Dendritic cell treated with granulocyte-macrophage colony-stimulating factor and Interleukin-4, amounts not matched to agents 40 ng/mL and 50 ng/mL, for 4 days (primary cell): ENCODE results near the gene EHD1.
A peak's percentile ranks its signal among the peaks of the same experiment; 100 is the strongest.

Experiments
- H3K27ac Mint-ChIP-seq: one replicate; pipeline ENCODE4 v1.8.0; 2022; ENCODE audit warnings: mild to moderate bottlenecking, mixed read lengths
- H3K27me3 Mint-ChIP-seq: one replicate; pipeline ENCODE4 v1.8.0; 2022; ENCODE audit warnings: mild to moderate bottlenecking, mixed read lengths
- H3K36me3 Mint-ChIP-seq: one replicate; pipeline ENCODE4 v1.8.0; 2022; ENCODE audit warnings: low read depth, mixed read lengths
- H3K4me1 Mint-ChIP-seq: one replicate; pipeline ENCODE4 v1.8.0; 2022; ENCODE audit warnings: low read depth, mixed read lengths
- H3K4me3 Mint-ChIP-seq: one replicate; pipeline ENCODE4 v1.8.0; 2022; ENCODE audit warnings: mild to moderate bottlenecking, moderate library complexity, mixed read lengths
- H3K9me3 Mint-ChIP-seq: one replicate; pipeline ENCODE4 v1.8.0; 2022; ENCODE audit warnings: mixed read lengths
- intact Hi-C: fragments of 100-400 bp; cut with micrococcal nuclease; formaldehyde crosslinking; loops from one replicate; pipeline ENCODE4 v1.15.0; 2022

Gene EHD1

GRCh38 chr11:64803846-64804345, 74.5 kb downstream of the EHD1 start:
- intact Hi-C loops = loop anchor here (1.0 kb wide), 1 partner anchor 26 kb away; the partner anchor contains the start of gene SF1
- Mint-ChIP-seq H3K36me3 (peaks cover 57% of the 10 kb centered on the region), H3K27ac (peak overlapping the region; percentile 77), H3K9me3 (no peaks in the 10 kb centered on the region), H3K4me3 (peak overlapping the region; percentile 77), H3K4me1 (peaks cover 39% of the 10 kb centered on the region), H3K27me3 (no peaks in the 10 kb centered on the region)

DNA sequence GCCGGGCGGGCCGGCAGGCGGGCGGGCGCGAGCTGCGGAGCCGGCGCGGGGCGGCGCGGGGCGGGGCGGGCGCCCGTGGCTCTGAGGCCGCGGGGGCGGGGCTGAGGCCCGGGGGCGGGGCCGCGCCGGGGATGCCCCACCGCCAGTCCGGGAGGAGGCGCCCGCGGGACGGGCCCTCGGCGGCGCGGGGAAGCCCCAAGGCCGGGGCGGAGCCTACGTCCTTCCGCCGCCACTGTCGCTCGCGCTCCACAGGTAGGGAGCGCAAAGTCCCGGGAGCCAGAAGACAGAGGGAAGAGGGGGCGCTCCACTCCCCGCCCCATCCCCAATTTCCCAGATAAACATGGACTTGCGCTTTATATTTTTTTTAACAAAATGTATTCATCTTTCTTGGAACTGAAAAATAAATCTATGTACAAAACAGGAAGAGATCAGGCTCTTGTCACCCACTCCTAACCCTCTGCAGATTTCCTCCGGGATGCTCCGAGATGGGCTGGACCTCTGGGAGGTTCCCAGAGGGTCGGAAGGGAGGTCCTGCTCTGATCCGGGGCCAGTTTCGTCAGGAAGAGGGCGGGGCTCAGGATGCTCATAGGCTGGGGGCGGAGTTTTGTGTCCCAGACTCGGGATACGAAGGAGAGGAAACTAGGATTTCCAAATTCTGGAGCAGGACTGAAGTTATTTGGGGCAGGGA, 75.1 kb downstream of the EHD1 start, which contains the start of gene MAP4K2:
Gene MAP4K2 (minus strand): TSS at position 57 of the 688 bp plus-strand sequence. CDS start 65 bp downstream, outside the sequence.
- intact Hi-C loops = loop anchor here (1.0 kb wide), 1 partner anchor 25 kb away; the partner anchor contains the start of gene SF1
- Mint-ChIP-seq H3K36me3 (peaks cover 59% of the 10 kb centered on the region), H3K9me3 (no peaks in the 10 kb centered on the region), H3K4me1 (peaks cover 41% of the 10 kb centered on the region), H3K27me3 (no peaks in the 10 kb centered on the region), H3K27ac (peak within 1 kb of the TSS; percentile 77), H3K4me3 (peak within 1 kb of the TSS; percentile 77)

DNA sequence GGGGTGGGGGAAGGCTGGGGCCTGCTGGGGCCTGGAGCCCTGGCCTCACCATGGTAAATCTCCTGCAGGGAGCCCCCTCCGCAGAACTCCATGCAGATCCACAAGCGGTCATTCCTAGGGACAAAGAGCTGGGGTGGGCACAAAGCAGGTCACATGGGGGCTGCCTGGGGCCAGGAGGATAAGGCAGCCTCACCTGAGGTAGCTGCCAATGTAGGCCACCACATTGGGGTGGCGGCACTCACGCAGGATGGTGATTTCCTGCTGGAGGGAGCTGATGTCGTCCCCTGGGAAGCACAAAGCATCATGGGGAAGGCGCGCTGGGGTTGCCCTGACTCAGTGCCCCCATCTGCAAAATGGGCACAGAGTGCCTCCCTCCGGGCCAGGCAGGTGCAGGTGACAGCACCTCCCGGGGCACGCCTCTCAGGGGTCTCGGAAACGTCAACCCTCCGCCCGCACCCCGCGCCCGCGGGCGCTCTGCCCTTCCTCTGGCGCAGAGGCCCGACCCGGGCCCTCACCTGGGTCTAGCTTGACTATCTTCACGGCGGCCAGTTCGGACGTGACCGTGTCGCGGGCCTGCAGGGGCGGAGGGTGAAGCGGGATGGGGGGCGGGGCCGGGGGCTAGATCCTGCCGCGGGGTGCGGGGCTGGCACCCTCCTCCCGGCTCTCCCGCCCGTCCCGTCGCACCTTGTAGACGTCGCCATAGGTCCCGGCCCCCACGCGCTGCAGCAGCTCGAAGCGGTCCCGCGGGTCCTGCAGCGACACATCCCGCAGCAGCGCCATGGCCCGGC, 75.9 kb downstream of the EHD1 start:
- H3K4me1 Mint-ChIP-seq = peaks cover 36% of the 10 kb centered on the region
- intact Hi-C loops = loop anchor here (1.0 kb wide), 1 partner anchor 24 kb away; the partner anchor contains the start of gene SF1
- peak overlapping the region; percentile 58 for H3K4me3 Mint-ChIP-seq
- H3K36me3 Mint-ChIP-seq = peaks cover 51% of the 10 kb centered on the region
- H3K27me3 Mint-ChIP-seq = no peaks in the 10 kb centered on the region
- no peaks in the 10 kb centered on the region for H3K9me3 Mint-ChIP-seq
- H3K27ac Mint-ChIP-seq = peak overlapping the region; percentile 70
